ENCODE results near the gene KMT5B.

The KMT5B gene

GRCh38 chr11:68153742-68154141 lies 59.4 kb downstream of the KMT5B start:
- Histone ChIP-seq H3K4me1 (ENCODE audit: control insufficient read depth, insufficient read depth, low read length) (peaks cover 10% of the 10 kb centered on the region), H3K9ac (ENCODE audit: low read length) (no peak overlapping the region), H3K36me3 (ENCODE audit: control insufficient read depth, insufficient read depth, low read length, severe bottlenecking) (peaks cover 20% of the 10 kb centered on the region), H3K4me3 (ENCODE audit: low read length) (no peak overlapping the region), H3K9me3 (ENCODE audit: control insufficient read depth, low read length) (no peaks in the 10 kb centered on the region), H3K27me3 (replicated peaks; ENCODE audit: control insufficient read depth, insufficient read depth, low read length) (no peaks in the 10 kb centered on the region)
- DNase-seq (ENCODE audit: low read depth) = no peak

- no peak for DNase-seq (ENCODE audit: low read depth)
- no peak overlapping the region for H3K9ac ChIP-seq (ENCODE audit: low read length)
- peaks cover 23% of the 10 kb centered on the region for H3K4me1 ChIP-seq (ENCODE audit: control insufficient read depth, insufficient read depth, low read length)
- peaks cover 2% of the 10 kb centered on the region for H3K36me3 ChIP-seq (ENCODE audit: control insufficient read depth, insufficient read depth, low read length, severe bottlenecking)
- H3K9me3 ChIP-seq (ENCODE audit: control insufficient read depth, low read length) = no peaks in the 10 kb centered on the region
- H3K4me3 ChIP-seq (ENCODE audit: low read length) = no peak overlapping the region
- peaks cover 5% of the 10 kb centered on the region for H3K27me3 ChIP-seq (replicated peaks; ENCODE audit: control insufficient read depth, insufficient read depth, low read length)
Observed at GRCh38 chr11:68150037-68150436, 63.1 kb downstream of the KMT5B start.

DNA sequence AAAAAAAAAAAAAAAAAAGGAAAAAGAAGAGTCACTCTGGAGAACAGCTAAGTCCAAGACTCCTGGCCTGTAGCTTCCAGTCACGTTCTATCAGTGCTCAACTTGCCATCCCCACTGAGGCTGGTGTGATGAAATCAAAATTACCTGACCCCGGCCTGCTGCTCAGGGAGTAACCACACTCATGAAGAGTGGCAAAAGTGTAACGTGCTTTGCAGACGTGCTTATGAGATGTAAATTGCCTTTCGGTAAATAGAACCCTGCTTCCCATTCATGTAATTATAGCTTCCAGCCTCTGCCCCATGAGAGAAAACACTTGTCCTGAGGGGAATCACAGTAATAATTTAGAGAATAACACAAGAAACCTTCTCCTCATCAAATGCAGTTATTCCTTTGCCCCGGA lies 63.7 kb downstream of the KMT5B start:
- no peak for DNase-seq (ENCODE audit: low read depth)
- no peaks in the 10 kb centered on the region for H3K36me3 ChIP-seq (ENCODE audit: control insufficient read depth, insufficient read depth, low read length, severe bottlenecking)
- H3K4me3 ChIP-seq (ENCODE audit: low read length) = no peak overlapping the region
- peaks cover 5% of the 10 kb centered on the region for H3K27me3 ChIP-seq (replicated peaks; ENCODE audit: control insufficient read depth, insufficient read depth, low read length)
- H3K9ac ChIP-seq (ENCODE audit: low read length) = no peak overlapping the region
- no peaks in the 10 kb centered on the region for H3K9me3 ChIP-seq (ENCODE audit: control insufficient read depth, low read length)
- peaks cover 23% of the 10 kb centered on the region for H3K4me1 ChIP-seq (ENCODE audit: control insufficient read depth, insufficient read depth, low read length)

- H3K9ac ChIP-seq (ENCODE audit: low read length) = no peak overlapping the region
- H3K4me3 ChIP-seq (ENCODE audit: low read length) = no peak overlapping the region
- H3K36me3 ChIP-seq (ENCODE audit: control insufficient read depth, insufficient read depth, low read length, severe bottlenecking) = no peaks in the 10 kb centered on the region
- H3K9me3 ChIP-seq (ENCODE audit: control insufficient read depth, low read length) = no peaks in the 10 kb centered on the region
- no peak for DNase-seq (ENCODE audit: low read depth)
- peaks cover 23% of the 10 kb centered on the region for H3K4me1 ChIP-seq (ENCODE audit: control insufficient read depth, insufficient read depth, low read length)
- H3K27me3 ChIP-seq (replicated peaks; ENCODE audit: control insufficient read depth, insufficient read depth, low read length) = peaks cover 5% of the 10 kb centered on the region
Observed at GRCh38 chr11:68148879-68149278, 64.2 kb downstream of the KMT5B start.

DNA sequence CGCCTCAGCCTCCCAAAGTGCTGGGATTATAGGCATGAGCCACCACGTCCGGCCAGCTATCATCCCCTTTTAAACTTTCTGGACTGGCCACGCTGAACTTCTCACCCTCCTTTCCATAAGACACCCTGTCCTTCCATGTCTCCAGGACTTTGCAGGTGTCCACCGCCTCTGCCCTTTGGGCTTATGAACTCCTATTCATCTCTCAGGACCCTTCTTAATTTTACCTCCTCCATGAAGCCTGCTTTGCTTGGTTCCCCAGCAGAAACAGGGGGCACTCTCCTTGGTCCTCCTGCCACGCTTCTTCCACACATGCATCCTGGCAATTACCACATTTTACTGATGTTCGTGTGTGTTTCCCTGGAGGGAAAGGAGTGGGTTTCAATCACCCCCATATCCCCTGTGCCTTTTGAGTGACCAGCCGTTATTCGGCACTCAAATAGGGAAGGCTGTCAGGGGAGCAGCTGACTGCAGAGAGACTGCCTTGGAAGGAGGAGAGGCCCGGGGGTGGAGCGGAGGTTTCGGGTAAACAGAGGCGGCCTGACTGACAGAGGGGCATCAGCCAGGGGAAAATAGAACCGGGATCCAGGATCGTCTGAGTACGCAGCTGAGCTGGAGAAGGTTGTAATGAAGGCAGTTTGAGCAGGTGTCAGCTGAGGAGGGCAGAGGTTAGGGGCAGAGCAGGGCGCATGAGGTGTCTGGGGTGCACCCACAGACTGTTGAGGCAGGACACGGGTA lies 64.9 kb downstream of the KMT5B start:
- H3K4me3 ChIP-seq (ENCODE audit: low read length) = no peak overlapping the region
- no peak overlapping the region for H3K9ac ChIP-seq (ENCODE audit: low read length)
- no peaks in the 10 kb centered on the region for H3K36me3 ChIP-seq (ENCODE audit: control insufficient read depth, insufficient read depth, low read length, severe bottlenecking)
- no peaks in the 10 kb centered on the region for H3K9me3 ChIP-seq (ENCODE audit: control insufficient read depth, low read length)
- peaks cover 5% of the 10 kb centered on the region for H3K27me3 ChIP-seq (replicated peaks; ENCODE audit: control insufficient read depth, insufficient read depth, low read length)
- peaks cover 23% of the 10 kb centered on the region for H3K4me1 ChIP-seq (ENCODE audit: control insufficient read depth, insufficient read depth, low read length)
- no peak for DNase-seq (ENCODE audit: low read depth)

GRCh38 chr11:68146704-68147474 lies 66.2 kb downstream of the KMT5B start:
- Histone ChIP-seq H3K36me3 (ENCODE audit: control insufficient read depth, insufficient read depth, low read length, severe bottlenecking) (no peaks in the 10 kb centered on the region), H3K4me3 (ENCODE audit: low read length) (no peak overlapping the region), H3K9ac (ENCODE audit: low read length) (no peak overlapping the region), H3K27me3 (replicated peaks; ENCODE audit: control insufficient read depth, insufficient read depth, low read length) (peaks cover 5% of the 10 kb centered on the region), H3K9me3 (ENCODE audit: control insufficient read depth, low read length) (no peaks in the 10 kb centered on the region), H3K4me1 (ENCODE audit: control insufficient read depth, insufficient read depth, low read length) (peaks cover 23% of the 10 kb centered on the region)
- DNase-seq (ENCODE audit: low read depth) = peak; percentile 27

DNA sequence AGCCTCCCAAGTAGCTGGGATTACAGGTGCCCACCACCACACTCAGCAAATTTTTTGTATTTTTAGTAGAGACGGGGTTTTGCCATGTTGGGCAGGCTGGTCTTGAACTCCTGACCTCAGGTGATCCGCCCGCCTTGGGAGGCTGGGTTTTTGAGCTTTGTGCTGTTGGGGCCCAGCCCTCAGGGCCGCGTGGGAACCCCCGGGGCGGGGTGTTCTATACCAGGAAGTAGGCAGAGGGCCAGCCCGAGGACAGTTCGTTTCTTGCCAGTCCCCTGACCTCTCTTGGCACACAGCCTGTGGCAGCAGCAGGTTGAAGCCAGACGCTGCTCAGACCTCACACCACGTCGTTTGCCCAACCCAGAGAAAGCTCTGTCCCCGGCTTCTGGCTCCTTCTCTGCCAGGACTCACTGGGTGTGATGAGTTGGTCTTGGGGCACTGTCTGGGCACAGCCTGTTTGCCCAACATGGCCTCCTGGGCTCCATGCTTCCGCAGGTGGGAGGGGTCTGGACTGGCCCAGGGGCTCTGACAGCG lies 67.0 kb downstream of the KMT5B start:
- Histone ChIP-seq H3K27me3 (replicated peaks; ENCODE audit: control insufficient read depth, insufficient read depth, low read length) (peaks cover 5% of the 10 kb centered on the region), H3K36me3 (ENCODE audit: control insufficient read depth, insufficient read depth, low read length, severe bottlenecking) (no peaks in the 10 kb centered on the region), H3K9me3 (ENCODE audit: control insufficient read depth, low read length) (no peaks in the 10 kb centered on the region), H3K4me1 (ENCODE audit: control insufficient read depth, insufficient read depth, low read length) (peaks cover 23% of the 10 kb centered on the region), H3K9ac (ENCODE audit: low read length) (no peak overlapping the region), H3K4me3 (ENCODE audit: low read length) (no peak overlapping the region)
- DNase-seq (ENCODE audit: low read depth) = no peak

- no peaks in the 10 kb centered on the region for H3K9me3 ChIP-seq (ENCODE audit: control insufficient read depth, low read length)
- DNase-seq (ENCODE audit: low read depth) = no peak
- no peak overlapping the region for H3K9ac ChIP-seq (ENCODE audit: low read length)
- H3K4me3 ChIP-seq (ENCODE audit: low read length) = no peak overlapping the region
- no peaks in the 10 kb centered on the region for H3K36me3 ChIP-seq (ENCODE audit: control insufficient read depth, insufficient read depth, low read length, severe bottlenecking)
- peaks cover 23% of the 10 kb centered on the region for H3K4me1 ChIP-seq (ENCODE audit: control insufficient read depth, insufficient read depth, low read length)
- peaks cover 5% of the 10 kb centered on the region for H3K27me3 ChIP-seq (replicated peaks; ENCODE audit: control insufficient read depth, insufficient read depth, low read length)
Observed at GRCh38 chr11:68145120-68145866, 67.8 kb downstream of the KMT5B start.

- DNase-seq (ENCODE audit: low read depth) = no peak
- Histone ChIP-seq H3K9ac (ENCODE audit: low read length) (no peak overlapping the region), H3K4me3 (ENCODE audit: low read length) (no peak overlapping the region), H3K36me3 (ENCODE audit: control insufficient read depth, insufficient read depth, low read length, severe bottlenecking) (no peaks in the 10 kb centered on the region), H3K4me1 (ENCODE audit: control insufficient read depth, insufficient read depth, low read length) (peaks cover 15% of the 10 kb centered on the region), H3K9me3 (ENCODE audit: control insufficient read depth, low read length) (no peaks in the 10 kb centered on the region), H3K27me3 (replicated peaks; ENCODE audit: control insufficient read depth, insufficient read depth, low read length) (peaks cover 3% of the 10 kb centered on the region)
Observed at GRCh38 chr11:68143310-68143689, 69.8 kb downstream of the KMT5B start.

GRCh38 chr11:68142441-68143309 lies 70.4 kb downstream of the KMT5B start:
- H3K36me3 ChIP-seq (ENCODE audit: control insufficient read depth, insufficient read depth, low read length, severe bottlenecking) = no peaks in the 10 kb centered on the region
- no peaks in the 10 kb centered on the region for H3K27me3 ChIP-seq (replicated peaks; ENCODE audit: control insufficient read depth, insufficient read depth, low read length)
- no peak overlapping the region for H3K4me3 ChIP-seq (ENCODE audit: low read length)
- H3K9ac ChIP-seq (ENCODE audit: low read length) = no peak overlapping the region
- no peaks in the 10 kb centered on the region for H3K9me3 ChIP-seq (ENCODE audit: control insufficient read depth, low read length)
- peaks cover 21% of the 10 kb centered on the region for H3K4me1 ChIP-seq (ENCODE audit: control insufficient read depth, insufficient read depth, low read length)
- DNase-seq (ENCODE audit: low read depth) = no peak

Data from adipocyte (in vitro differentiated cells).